Adipocyte (in vitro differentiated cells): ENCODE measurements around the gene SOX21.

Experiments used
- DNase-seq: peaks from one replicate; pipeline ENCODE4 v3.0.0-alpha.2; 2015; ENCODE audit warnings: low read depth
- H3K27me3 ChIP-seq: replicated peaks from 2 replicates; pipeline ENCODE4 v1.7.0; 2013; ENCODE audit warnings: mild to moderate bottlenecking, low read length, moderate library complexity; ENCODE audit not compliant: control insufficient read depth, insufficient read depth
- H3K36me3 ChIP-seq: 2 replicates; pipeline ENCODE4 v1.7.0; 2013; ENCODE audit warnings: low read length, mild to moderate bottlenecking, moderate library complexity; ENCODE audit not compliant: control insufficient read depth, insufficient read depth, severe bottlenecking
- H3K4me1 ChIP-seq: 2 replicates; pipeline ENCODE4 v1.7.0; 2013; ENCODE audit warnings: mild to moderate bottlenecking, low read length, moderate library complexity; ENCODE audit not compliant: control insufficient read depth, insufficient read depth
- H3K4me3 ChIP-seq: 2 replicates; pipeline ENCODE4 v1.7.0; 2013; ENCODE audit warnings: mild to moderate bottlenecking, low read length, moderate library complexity
- H3K9ac ChIP-seq: 2 replicates; pipeline ENCODE4 v1.7.0; 2013; ENCODE audit warnings: mild to moderate bottlenecking, low read length, moderate library complexity
- H3K9me3 ChIP-seq: 2 replicates; pipeline ENCODE4 v1.7.0; 2013; ENCODE audit warnings: mild to moderate bottlenecking, low read length, moderate library complexity; ENCODE audit not compliant: control insufficient read depth

SOX21 gene

DNA sequence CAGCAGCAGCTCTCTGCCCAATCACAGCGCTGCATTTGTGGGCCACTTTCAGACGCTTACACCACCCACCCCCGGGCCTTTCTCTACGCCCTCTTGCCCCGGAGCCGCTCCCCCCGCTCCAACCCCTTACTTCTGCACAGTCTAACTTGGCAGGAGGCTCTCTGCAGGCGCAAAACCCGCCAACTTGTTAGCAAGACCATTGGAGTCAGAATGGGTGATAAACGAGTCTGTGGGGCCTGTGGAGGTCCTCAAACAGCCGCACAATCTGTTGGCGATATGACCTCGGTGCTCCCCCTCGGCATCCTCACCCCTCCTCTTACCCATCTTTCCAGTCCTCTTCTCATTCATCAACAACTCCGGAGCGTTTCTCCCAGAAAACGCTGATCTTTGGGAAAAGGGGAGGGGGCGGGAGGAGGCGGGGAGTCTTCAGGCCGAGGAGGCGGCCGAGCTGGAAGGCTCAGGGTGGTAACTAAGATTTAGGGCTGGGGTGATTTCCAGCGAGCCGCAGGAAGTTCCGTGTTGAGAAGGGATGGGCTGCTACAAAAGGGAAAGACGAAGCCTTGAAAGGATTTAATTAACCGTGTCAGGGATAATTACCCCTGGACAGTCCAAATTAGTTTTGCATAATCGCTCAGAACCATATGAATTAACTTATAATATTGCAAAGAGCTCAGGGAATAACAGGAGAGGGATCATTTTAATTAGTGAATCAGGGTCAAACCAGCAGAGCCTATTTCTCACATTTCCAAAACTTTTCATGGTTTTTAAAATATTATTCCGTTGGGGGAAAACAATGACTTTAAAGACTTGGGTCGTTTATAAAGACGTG is 4.1 kb downstream of the SOX21 start:
- Histone ChIP-seq H3K27me3 (peaks cover 69% of the 10 kb centered on the region), H3K4me3 (no peak overlapping the region)
- no peak for DNase-seq

DNA sequence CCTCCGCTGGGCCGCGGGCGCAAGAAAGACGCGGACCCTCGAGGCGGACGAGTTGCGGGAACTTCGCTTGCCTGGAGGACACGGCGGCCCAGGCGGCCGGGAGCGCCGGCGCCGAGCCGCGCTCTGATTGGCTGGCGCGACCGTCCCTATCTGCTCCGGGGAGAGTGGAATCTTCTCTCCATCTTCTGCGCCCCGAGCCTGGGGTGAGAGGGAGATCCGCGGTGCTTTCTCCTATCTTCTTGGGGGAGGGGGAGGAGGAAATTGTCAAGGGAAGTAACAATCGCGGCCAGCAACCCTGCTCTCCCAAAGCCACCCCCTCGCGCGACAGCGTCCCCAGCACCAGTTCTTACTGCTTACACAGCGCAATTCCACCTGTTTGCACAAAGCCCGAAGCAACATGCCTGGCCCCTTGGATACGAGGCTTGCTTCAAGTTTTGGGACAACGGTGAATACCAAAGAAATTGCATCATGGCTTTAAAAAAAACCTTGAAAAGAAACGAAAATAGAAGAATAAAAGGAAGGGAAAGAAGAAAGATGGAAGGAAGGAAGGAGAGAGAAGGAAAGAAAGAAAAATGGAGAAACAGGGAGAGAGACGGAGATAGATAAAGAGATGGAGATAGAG is 4.8 kb downstream of the SOX21 start:
- DNase-seq: no peak
- H3K4me1 ChIP-seq: peaks cover 4% of the 10 kb centered on the region
- H3K9me3 ChIP-seq: no peaks in the 10 kb centered on the region
- no peak overlapping the region for H3K9ac ChIP-seq
- peaks cover 76% of the 10 kb centered on the region for H3K27me3 ChIP-seq
- no peaks in the 10 kb centered on the region for H3K36me3 ChIP-seq
- H3K4me3 ChIP-seq: no peak overlapping the region

More for the DNA sequence above, 4.1 kb downstream of the SOX21 start:
- Histone ChIP-seq H3K9me3 (no peaks in the 10 kb centered on the region), H3K9ac (no peak overlapping the region), H3K4me1 (peaks cover 4% of the 10 kb centered on the region), H3K36me3 (no peaks in the 10 kb centered on the region)

DNA sequence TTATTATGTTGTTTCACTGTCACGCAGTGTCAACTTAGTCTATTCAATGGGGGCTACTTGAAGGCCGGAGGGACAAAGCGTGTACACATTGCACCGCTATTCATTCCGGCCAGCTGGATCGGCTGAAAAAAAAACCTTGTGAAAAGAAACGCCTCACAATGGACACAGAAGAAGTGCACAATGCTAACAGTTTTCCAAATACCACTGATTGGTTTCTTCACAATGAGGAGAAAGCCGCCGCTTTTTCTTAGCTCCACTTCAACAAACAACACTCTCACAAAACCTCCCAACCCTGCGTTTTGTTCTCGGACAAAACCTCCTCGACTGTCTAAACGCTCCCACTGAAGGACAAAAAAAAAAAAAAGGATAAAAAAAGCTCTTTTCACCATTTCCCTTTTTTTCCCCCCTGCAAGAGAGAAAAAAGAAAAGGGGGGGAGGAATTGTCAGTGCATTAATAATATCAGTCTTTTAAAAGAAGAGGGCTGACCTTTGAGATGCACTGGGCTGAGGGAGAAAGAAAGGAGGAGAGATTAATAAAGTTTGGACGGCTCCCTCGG is 5.4 kb downstream of the SOX21 start:
- peaks cover 82% of the 10 kb centered on the region for H3K27me3 ChIP-seq
- H3K9me3 ChIP-seq: no peaks in the 10 kb centered on the region
- H3K36me3 ChIP-seq: no peaks in the 10 kb centered on the region
- no peak overlapping the region for H3K9ac ChIP-seq
- no peak for DNase-seq
- peaks cover 4% of the 10 kb centered on the region for H3K4me1 ChIP-seq
- no peak overlapping the region for H3K4me3 ChIP-seq

DNA sequence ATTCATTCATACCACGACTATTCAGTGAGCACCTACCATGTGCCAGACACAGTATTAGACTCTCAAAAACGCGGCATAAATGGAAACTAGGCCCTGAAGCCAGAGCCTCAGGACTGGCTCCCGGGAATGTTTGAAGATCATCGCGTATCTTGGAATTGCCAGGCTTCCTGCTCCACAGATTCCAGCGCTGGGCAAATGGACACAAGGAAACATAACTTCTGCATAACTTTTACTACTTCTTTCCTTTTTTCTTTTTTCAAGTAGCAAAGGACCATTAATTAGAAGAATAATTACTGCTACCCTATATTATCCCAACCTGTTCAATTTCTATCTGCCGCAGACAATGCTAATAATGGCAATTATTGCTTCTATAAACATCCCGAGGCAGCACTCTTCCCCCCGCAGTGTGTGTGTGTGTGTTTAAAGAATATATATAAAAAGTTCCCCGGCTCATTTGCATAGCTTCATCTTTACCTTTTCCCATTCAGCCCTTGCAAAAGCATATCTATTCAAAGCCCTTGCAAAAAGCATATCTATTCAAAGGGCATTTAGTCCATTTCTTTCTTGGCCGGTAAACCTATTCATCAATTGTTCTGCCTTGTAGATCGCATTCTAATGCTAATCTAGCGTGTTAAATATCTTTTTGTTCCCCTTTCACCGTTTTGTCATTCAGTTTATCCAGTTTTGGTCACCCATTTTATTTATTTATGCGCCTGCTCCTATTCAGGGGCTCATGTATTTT is 6.1 kb downstream of the SOX21 start:
- no peak overlapping the region for H3K9ac ChIP-seq
- H3K27me3 ChIP-seq: peaks cover 89% of the 10 kb centered on the region
- DNase-seq: no peak
- H3K9me3 ChIP-seq: no peaks in the 10 kb centered on the region
- H3K36me3 ChIP-seq: no peaks in the 10 kb centered on the region
- H3K4me3 ChIP-seq: no peak overlapping the region
- H3K4me1 ChIP-seq: peaks cover 4% of the 10 kb centered on the region

DNA sequence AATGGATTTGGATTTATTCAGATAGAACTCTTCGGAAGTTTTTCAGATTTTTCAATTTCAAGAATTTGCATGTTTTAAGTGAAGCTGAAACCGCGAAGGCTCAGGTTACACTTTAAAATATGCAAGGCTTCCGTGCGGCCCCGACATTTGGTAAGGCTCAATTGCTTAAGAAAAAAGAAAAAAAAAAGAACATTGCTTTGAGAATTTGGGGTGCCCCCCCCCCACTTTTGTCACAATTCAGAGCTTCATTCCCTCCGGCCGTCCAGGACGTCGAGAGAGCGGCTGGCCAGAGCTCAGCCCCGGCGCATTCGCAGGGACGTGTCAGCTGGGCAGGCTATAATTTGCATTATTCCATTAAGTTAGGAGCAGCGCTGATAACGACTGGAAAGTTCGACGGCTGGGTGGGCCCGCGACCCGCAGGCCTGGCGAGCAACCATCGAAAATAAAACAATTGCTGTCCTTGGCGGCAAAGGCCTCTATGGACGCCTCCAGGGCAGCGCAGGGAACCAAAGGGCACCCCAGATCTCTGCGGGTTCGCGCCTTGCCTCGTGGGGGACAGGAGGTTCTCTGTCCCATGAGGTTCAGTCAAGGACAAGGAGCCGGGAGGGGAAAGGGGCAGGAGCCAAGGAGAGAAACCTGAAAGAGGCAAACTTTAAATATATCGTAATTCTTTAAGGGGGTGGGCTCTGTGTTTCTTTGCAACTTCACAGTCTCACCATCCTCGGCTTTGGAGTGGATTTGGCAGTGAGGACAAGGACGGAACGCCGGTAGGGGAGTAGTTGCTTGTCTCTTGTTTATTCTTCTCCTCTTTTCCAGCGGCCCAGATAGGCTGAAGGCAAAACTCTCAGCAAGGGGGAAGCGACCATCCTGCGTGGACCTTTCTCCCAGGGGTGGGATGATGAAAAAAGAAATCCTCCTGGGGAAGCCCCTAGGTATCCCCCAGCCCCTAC is 7.0 kb downstream of the SOX21 start:
- peaks cover 2% of the 10 kb centered on the region for H3K9me3 ChIP-seq
- no peak overlapping the region for H3K4me3 ChIP-seq
- no peak overlapping the region for H3K9ac ChIP-seq
- peaks cover 96% of the 10 kb centered on the region for H3K27me3 ChIP-seq
- DNase-seq: peak; percentile 15
- no peaks in the 10 kb centered on the region for H3K36me3 ChIP-seq
- H3K4me1 ChIP-seq: peaks cover 4% of the 10 kb centered on the region

DNA sequence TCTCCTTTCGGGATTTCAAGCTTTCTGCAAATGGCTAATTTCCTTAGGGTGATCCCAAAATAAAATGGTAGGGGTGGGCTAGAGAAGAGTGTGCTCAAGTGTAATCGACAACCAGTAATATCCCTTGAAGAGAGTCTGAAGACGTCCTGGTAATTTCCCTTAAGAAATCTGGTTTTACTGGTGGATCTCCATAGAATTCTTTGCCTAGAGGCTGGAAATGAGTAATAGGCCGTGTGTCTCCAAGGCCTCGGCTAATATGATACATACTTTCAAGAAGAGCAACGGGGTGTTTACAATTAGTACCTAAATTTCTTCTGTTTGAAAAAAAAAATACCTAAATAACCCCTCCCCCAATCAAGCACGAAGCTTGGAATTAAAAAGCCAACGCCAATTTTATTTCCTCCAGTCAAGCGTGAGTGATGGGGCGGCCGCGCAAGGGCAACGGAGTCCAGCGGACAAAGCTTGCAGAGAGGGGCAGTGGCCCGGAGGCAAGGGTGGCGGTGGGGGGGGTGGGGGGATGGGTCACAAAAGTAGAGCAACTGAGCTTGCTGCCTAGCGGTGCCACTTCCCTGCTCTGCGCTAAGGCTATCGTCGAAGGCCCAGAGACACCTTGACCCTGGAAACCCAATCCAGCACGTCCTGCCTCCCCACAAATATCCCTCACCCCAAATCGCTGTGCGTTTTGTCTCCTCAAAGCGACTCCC is 7.8 kb downstream of the SOX21 start:
- Histone ChIP-seq H3K4me3 (no peak overlapping the region), H3K9ac (no peak overlapping the region), H3K4me1 (peaks cover 4% of the 10 kb centered on the region), H3K36me3 (no peaks in the 10 kb centered on the region), H3K9me3 (peaks cover 5% of the 10 kb centered on the region), H3K27me3 (peaks cover 96% of the 10 kb centered on the region)
- DNase-seq: no peak

DNA sequence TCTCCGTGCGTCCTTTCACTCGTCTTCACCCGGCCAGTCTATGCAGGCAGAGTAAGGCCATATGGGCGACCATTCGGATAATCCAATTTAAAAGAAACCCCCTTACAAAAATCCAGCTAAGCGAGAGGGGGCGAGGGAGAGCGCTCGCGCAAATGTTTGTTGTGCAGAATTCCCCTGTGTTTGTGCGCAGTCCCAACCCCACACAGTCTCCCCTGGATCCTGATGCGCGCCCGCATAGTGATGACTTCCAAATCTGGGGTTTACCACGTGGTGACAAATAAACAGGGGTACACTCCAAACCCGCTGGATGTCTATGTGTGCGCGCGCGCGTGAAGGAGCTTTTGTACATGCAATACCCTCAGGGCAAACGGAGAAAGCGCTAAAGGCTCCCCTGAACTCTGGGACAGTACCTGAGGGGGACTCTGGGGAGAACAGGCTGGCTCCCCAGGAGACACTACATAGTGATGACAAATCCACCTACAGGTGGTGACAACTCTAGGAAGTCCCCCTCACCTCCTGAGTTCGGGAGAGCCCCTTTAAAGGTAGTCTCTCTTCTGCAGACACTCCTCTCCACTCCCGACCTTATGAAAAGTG is 8.5 kb downstream of the SOX21 start:
- DNase-seq: no peak
- Histone ChIP-seq H3K4me3 (no peak overlapping the region), H3K9ac (no peak overlapping the region), H3K9me3 (peaks cover 5% of the 10 kb centered on the region), H3K36me3 (no peaks in the 10 kb centered on the region), H3K4me1 (peaks cover 4% of the 10 kb centered on the region), H3K27me3 (peaks cover 95% of the 10 kb centered on the region)

DNA sequence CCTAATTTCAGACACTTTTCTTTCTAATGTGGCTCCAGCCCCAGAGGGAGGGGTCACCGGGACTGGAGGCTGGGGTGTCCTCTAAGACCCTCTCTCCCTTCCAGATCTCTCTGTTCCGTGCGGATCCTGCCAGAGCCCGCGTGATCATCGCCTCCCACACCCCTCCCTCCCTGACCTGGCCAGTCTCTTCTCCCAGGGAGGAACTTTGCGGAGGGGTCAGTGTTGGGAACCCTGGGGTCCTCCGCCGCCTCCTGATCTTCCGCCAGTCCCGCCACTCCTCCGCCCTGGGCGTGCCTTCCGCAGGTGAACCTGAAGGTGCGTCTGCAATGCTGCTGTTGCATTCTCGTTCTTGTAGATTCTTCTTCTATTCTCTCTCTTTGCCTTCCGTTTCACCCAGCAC is 9.1 kb downstream of the SOX21 start:
- Histone ChIP-seq H3K4me1 (peaks cover 4% of the 10 kb centered on the region), H3K4me3 (no peak overlapping the region), H3K9me3 (peaks cover 5% of the 10 kb centered on the region), H3K27me3 (peaks cover 95% of the 10 kb centered on the region), H3K36me3 (no peaks in the 10 kb centered on the region), H3K9ac (no peak overlapping the region)
- no peak for DNase-seq

DNA sequence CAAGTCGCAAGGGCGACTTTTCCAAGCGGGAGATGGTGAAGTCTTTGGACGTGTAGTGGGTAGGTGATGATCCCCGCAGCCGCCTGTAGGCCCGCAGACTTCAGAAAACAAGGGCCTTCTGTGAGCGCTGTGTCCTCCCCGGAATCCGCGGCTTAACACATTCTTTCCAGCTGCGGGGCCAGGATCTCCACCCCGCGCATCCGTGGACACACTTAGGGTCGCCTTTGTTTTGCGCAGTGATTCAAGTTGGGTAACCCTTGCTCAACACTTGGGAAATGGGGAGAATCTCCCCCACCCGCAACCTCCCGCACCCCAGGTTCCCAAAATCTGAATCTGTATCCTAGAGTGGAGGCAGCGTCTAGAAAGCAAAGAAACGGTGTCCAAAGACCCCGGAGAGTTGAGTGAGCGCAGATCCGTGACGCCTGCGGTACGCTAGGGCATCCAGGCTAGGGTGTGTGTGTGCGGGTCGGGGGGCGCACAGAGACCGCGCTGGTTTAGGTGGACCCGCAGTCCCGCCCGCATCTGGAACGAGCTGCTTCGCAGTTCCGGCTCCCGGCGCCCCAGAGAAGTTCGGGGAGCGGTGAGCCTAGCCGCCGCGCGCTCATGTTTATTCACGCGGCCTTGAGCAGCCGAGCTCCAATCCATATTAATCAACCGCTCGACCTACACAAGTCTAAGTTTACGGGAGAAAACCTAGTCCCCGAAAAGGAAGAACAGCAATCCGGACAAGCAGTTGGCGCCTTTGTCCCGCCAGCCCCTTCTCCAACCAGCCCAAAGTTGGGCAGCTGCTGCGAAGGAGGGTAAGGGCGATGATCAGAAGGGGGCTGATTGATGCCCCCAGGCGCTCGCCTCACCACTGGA is 9.9 kb downstream of the SOX21 start:
- no peaks in the 10 kb centered on the region for H3K36me3 ChIP-seq
- no peak for DNase-seq
- H3K9ac ChIP-seq: no peak overlapping the region
- peaks cover 94% of the 10 kb centered on the region for H3K27me3 ChIP-seq
- H3K4me1 ChIP-seq: peaks cover under 1% of the 10 kb centered on the region
- H3K9me3 ChIP-seq: peaks cover 5% of the 10 kb centered on the region
- H3K4me3 ChIP-seq: no peak overlapping the region
